ENCODE results near the gene NXN.

GRCh38 chr17:863880-864279, 115.7 kb downstream of the NXN start:
- TF ChIP-seq CTCF (IDR thresholded peaks at IDR 0.05) (no peak), ZFX (IDR thresholded peaks at IDR 0.05; ENCODE audit: borderline replicate concordance) (no peak)
